ENCODE results near the gene WIPF1. TPM values are rescaled to one million over a fixed set of nuclear protein-coding genes. Genes with fewer than 3 reads are reported as not detected.

WIPF1 gene
- total and polyA plus RNA-seq, 2 donors (not counting 3 experiments of a cell fraction or from before 2014, with no cell fraction given) = 15.3 to 42.0 TPM

DNA sequence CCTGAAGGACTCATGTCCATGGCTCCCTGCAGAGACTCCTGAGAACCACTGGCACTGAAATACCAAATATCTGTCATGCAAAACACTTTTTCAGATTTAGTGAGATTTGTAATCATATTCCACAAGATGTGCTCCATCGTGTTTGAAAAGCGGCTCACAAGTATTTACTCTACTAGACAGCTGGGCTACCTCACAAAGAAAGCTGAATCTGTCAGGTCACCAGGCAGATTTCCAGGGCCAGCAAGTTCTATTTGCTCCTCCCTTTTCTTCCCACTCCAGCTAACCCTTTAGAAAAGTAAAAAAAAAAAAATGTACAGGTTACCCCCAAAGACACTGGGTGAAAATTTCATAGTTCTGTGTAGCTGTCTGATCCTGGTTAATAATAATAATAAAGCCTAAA, 22.9 kb downstream of the WIPF1 start:
- FAIRE-seq = no peak
- intact Hi-C loops (cut with micrococcal nuclease) (no loop called here), dilution Hi-C loops (cut with MboI; ENCODE audit: extremely low pct_ligation_motif_present, low sequenced_read_pairs) (no loop called here)
- Histone ChIP-seq H3K27me3 (ENCODE audit: control insufficient read depth in 2 of 2, insufficient read depth in 2 of 2, low read length in 2 of 2) (no peaks in the 10 kb centered on the region), H3K4me3 (replicated peaks in 1 of 3; ENCODE audit: insufficient read depth in 1 of 3, low read depth in 1 of 3, low read length in 3 of 3) (no peak overlapping the region), H4K20me1 (replicated peaks; ENCODE audit: control insufficient read depth, extremely low read depth, insufficient read depth, low read length) (no peaks in the 10 kb centered on the region), H3K4me1 (ENCODE audit: control insufficient read depth, extremely low read depth, insufficient read depth, low read length) (no peaks in the 10 kb centered on the region), H3K36me3 (ENCODE audit: control insufficient read depth in 2 of 2, extremely low read depth in 1 of 2, insufficient read depth in 2 of 2, low read length in 2 of 2) (peaks cover 0 to 9% of the 10 kb centered on the region in 2 experiments), H3K79me2 (ENCODE audit: control insufficient read depth, insufficient read depth, low read length) (no peaks in the 10 kb centered on the region), H2AFZ (ENCODE audit: low read depth, low read length) (no peak overlapping the region), H3K9me3 (replicated peaks; ENCODE audit: control insufficient read depth, insufficient read depth, low read length) (no peaks in the 10 kb centered on the region), H3K9me1 (replicated peaks; ENCODE audit: control insufficient read depth, extremely low read depth, insufficient read depth, low read length) (no peaks in the 10 kb centered on the region), H3K9ac (replicated peaks; ENCODE audit: extremely low read depth, insufficient read depth, low read length) (no peak overlapping the region), H3K27ac (ENCODE audit: insufficient read depth, low read depth, low read length) (no peak overlapping the region), H3K4me2 (ENCODE audit: insufficient read depth, low read length) (no peak overlapping the region)
- no TSS peak for BruUV-seq (replicated peaks)
- TF ChIP-seq MYC (IDR thresholded peaks at IDR 0.05; ENCODE audit: low read depth, low read length) (no peak), JUN (IDR thresholded peaks at IDR 0.05; ENCODE audit: borderline replicate concordance, insufficient read depth, insufficient read length, low read depth) (no peak), MAX (IDR thresholded peaks at IDR 0.05; ENCODE audit: insufficient read depth, insufficient read length) (no peak), POLR2AphosphoS5 (IDR thresholded peaks at IDR 0.05; ENCODE audit: insufficient read depth, low read depth, low read length) (no peak), FOS (IDR thresholded peaks at IDR 0.05; ENCODE audit: borderline replicate concordance, insufficient read depth, low read length) (no peak), EZH2 (IDR thresholded peaks at IDR 0.05; ENCODE audit: borderline replicate concordance, low read depth, low read length, severe bottlenecking) (no peak), POLR2A (IDR thresholded peaks at IDR 0.05; ENCODE audit: low read depth, low read length) (no peak), GATA2 (IDR thresholded peaks at IDR 0.05; ENCODE audit: insufficient read depth, insufficient read length, low read depth, low read length) (no peak)
- TF ChIP-seq, protein P1, sequence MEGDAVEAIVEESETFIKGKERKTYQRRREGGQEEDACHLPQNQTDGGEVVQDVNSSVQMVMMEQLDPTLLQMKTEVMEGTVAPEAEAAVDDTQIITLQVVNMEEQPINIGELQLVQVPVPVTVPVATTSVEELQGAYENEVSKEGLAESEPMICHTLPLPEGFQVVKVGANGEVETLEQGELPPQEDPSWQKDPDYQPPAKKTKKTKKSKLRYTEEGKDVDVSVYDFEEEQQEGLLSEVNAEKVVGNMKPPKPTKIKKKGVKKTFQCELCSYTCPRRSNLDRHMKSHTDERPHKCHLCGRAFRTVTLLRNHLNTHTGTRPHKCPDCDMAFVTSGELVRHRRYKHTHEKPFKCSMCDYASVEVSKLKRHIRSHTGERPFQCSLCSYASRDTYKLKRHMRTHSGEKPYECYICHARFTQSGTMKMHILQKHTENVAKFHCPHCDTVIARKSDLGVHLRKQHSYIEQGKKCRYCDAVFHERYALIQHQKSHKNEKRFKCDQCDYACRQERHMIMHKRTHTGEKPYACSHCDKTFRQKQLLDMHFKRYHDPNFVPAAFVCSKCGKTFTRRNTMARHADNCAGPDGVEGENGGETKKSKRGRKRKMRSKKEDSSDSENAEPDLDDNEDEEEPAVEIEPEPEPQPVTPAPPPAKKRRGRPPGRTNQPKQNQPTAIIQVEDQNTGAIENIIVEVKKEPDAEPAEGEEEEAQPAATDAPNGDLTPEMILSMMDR (IDR thresholded peaks at IDR 0.05; ENCODE audit: extremely low read depth in 1 of 2, insufficient read depth in 1 of 2, low read depth in 1 of 2, low read length in 2 of 2) = no peak
- POLR2A ChIA-PET = interaction anchor here (0.7 kb wide), 1 partner anchor 18 kb away, joined by 4 read pairs; no protein-coding TSS in a partner anchor
- DNase-seq (ENCODE audit: low read depth, low spot score) = no peak
- CTCF ChIA-PET = interaction anchor here (0.7 to 2.3 kb wide), 4 partner anchors 8 to 122 kb away, joined by 3 to 12 read pairs (median 4); no protein-coding TSS in a partner anchor

Measured in endothelial cell of umbilical vein (primary cell).